OCI-LY7 (cell line): ENCODE measurements around the gene VSIG10L2. TPM values are rescaled to one million over a fixed set of nuclear protein-coding genes. Genes with fewer than 3 reads are reported as not detected.

Experiments used
- BruUV-seq: library from RNA; stranded (reverse); fragments of 400-500 nt; replicated peaks from 2 replicates; lab custom pipeline; 2021; lab: Mats Ljungman, UMichigan
- CTCF ChIA-PET: fragments of 300-600 bp; sonication (Branson Sonifier 250); formaldehyde crosslinking; loops from one replicate; lab custom pipeline; 2022; ENCODE audit warnings: antibody characterized with exemption; ENCODE audit not compliant: unreplicated experiment; lab: Charles Lee
- POLR2A ChIA-PET: fragments of 300-600 bp; sonication (Branson Sonifier 250); formaldehyde crosslinking; loops from one replicate; lab custom pipeline; 2022; ENCODE audit warnings: antibody characterized with exemption; lab: Charles Lee
- DNase-seq: peaks from one replicate; pipeline ENCODE4 v3.0.0-alpha.2; 2015; ENCODE audit warnings: low spot score
- H2AFZ ChIP-seq: fragments of 200-600 bp; sonication (generic), shearing (Covaris generic); 2 replicates; pipeline ENCODE4 v1.6.1; 2014; ENCODE audit warnings: mild to moderate bottlenecking, antibody characterized with exemption, low read length, moderate library complexity
- H3K27ac ChIP-seq: fragments of 200-600 bp; sonication (generic); 2 replicates; pipeline ENCODE4 v1.5.1; 2014; ENCODE audit warnings: mixed run types, low read depth, mild to moderate bottlenecking, moderate library complexity, low read length, inconsistent platforms; ENCODE audit not compliant: poor library complexity, severe bottlenecking
- H3K36me3 ChIP-seq: fragments of 200-600 bp; sonication (generic); 2 replicates; pipeline ENCODE4 v1.6.1; 2014; ENCODE audit warnings: mild to moderate bottlenecking, antibody characterized with exemption, low read length, moderate library complexity, mixed read lengths; ENCODE audit not compliant: insufficient read depth
- H3K4me1 ChIP-seq: fragments of 200-600 bp; sonication (generic); 2 replicates; pipeline ENCODE4 v1.5.1; 2014; ENCODE audit warnings: mild to moderate bottlenecking, low read length; ENCODE audit not compliant: insufficient read depth, poor library complexity, severe bottlenecking
- H3K4me2 ChIP-seq: fragments of 200-600 bp; sonication (generic); 2 replicates; pipeline ENCODE4 v1.6.1; 2014; ENCODE audit warnings: mild to moderate bottlenecking, low read length
- H3K4me3 ChIP-seq: fragments of 200-600 bp; sonication (generic); 2 replicates; pipeline ENCODE4 v1.5.1; 2014; ENCODE audit warnings: mild to moderate bottlenecking, low read depth, low read length; ENCODE audit not compliant: poor library complexity, severe bottlenecking
- H3K79me2 ChIP-seq: fragments of 200-600 bp; sonication (generic); 2 replicates; pipeline ENCODE4 v1.6.1; 2016; ENCODE audit warnings: low read depth, mild to moderate bottlenecking, low read length, moderate library complexity, mixed read lengths; ENCODE audit not compliant: insufficient read depth
- H3K9me2 ChIP-seq: fragments of 200-600 bp; sonication (generic); 2 replicates; pipeline ENCODE4 v1.6.1; 2016; ENCODE audit warnings: mild to moderate bottlenecking, low read length, mixed read lengths; ENCODE audit not compliant: insufficient read depth
- H3K9me3 ChIP-seq: fragments of 200-600 bp; sonication (generic); 2 replicates; pipeline ENCODE4 v1.6.1; 2014; ENCODE audit warnings: mild to moderate bottlenecking, mixed run types, low read length, mixed read lengths
- H4K20me1 ChIP-seq: fragments of 200-600 bp; sonication (generic); 2 replicates; pipeline ENCODE4 v1.6.1; 2014; ENCODE audit warnings: mild to moderate bottlenecking, antibody characterized with exemption, low read length, moderate library complexity, mixed read lengths; ENCODE audit not compliant: insufficient read depth
- EZH2phosphoT487 ChIP-seq: fragments of 200-600 bp; sonication (generic); IDR thresholded peaks from 2 replicates; pipeline ENCODE4 v1.6.1; 2018; ENCODE audit warnings: low read depth, borderline replicate concordance, mild to moderate bottlenecking, mixed run types, antibody characterized with exemption, low read length, moderate library complexity, mixed read lengths
- intact Hi-C: fragments of 100-400 bp; cut with micrococcal nuclease; formaldehyde crosslinking; loops from one replicate; pipeline ENCODE4 v1.10.0; 2022; ENCODE audit not compliant: unreplicated experiment
- total RNA-seq, 2 experiments: library from RNA; depleted of rRNA in 1 of 2; stranded (reverse); fragments of >200 nt in 1 of 2; shearing (Covaris generic) in 1 of 2; gene quantifications; 2 replicates each; pipeline ENCODE4 v1.2.3, GENCODE V29; 2014 to 2022
- TF ChIP-seq, protein P1 (sequence below): fragments of 200-600 bp; sonication (generic); conservative IDR thresholded peaks from 2 replicates; pipeline ENCODE4 v1.5.1; 2014; ENCODE audit warnings: mild to moderate bottlenecking, antibody characterized with exemption, low read length, moderate library complexity, mixed read lengths

Gene VSIG10L2
- total RNA-seq, 2 experiments from 2014 or later, result not detected

DNA sequence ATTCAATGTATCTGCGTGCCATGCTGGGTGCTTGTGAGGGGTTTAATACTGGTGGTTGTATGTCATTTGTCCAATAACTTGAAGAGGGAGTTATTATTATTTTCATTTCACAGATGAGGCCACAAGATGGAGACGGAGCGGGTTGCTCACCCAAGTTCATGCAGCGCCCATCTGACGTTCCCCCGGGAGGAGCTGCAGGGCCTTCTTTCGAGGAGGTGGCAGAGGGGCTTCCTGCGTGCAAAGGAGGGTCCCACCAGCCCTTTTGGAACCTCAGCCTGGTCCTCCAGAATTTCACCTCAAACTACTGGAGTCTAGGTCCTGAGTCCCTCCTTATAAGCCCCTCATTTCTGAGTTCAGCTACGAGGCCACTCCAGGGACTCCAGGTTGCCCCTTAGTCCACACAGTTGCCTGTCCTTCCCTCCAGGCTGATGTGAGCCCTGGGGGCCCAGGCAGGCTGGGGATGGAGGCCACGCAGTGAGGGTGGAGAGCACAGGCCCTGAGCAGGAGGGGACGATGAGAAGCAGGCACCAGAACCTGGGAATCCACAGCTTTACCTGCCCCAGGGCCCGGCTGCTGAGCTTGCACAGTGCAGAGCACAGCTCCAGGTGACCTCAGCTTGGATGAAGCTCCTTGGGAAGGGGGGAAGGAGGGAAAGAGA lies 2.9 kb upstream of the VSIG10L2 start:
- ChIA-PET POLR2A (interaction anchor here (1.1 kb wide), 1 partner anchor 246 kb away, joined by 3 read pairs; no protein-coding TSS in a partner anchor), CTCF (interaction anchor here (0.8 kb wide), 1 partner anchor 15 kb away, joined by 4 read pairs; no protein-coding TSS in a partner anchor)
- H3K27ac ChIP-seq, result no peak overlapping the region
- H4K20me1 ChIP-seq, result no peaks in the 10 kb centered on the region
- no peak for DNase-seq
- no TSS peak for BruUV-seq
- H3K4me1 ChIP-seq, result no peaks in the 10 kb centered on the region
- TF ChIP-seq, protein P1, sequence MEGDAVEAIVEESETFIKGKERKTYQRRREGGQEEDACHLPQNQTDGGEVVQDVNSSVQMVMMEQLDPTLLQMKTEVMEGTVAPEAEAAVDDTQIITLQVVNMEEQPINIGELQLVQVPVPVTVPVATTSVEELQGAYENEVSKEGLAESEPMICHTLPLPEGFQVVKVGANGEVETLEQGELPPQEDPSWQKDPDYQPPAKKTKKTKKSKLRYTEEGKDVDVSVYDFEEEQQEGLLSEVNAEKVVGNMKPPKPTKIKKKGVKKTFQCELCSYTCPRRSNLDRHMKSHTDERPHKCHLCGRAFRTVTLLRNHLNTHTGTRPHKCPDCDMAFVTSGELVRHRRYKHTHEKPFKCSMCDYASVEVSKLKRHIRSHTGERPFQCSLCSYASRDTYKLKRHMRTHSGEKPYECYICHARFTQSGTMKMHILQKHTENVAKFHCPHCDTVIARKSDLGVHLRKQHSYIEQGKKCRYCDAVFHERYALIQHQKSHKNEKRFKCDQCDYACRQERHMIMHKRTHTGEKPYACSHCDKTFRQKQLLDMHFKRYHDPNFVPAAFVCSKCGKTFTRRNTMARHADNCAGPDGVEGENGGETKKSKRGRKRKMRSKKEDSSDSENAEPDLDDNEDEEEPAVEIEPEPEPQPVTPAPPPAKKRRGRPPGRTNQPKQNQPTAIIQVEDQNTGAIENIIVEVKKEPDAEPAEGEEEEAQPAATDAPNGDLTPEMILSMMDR, result no peak
- no peak for TF ChIP-seq EZH2phosphoT487
- no peaks in the 10 kb centered on the region for H3K36me3 ChIP-seq
- no peaks in the 10 kb centered on the region for H3K79me2 ChIP-seq
- H3K9me2 ChIP-seq, result no peaks in the 10 kb centered on the region
- no peak overlapping the region for H3K4me2 ChIP-seq
- H3K4me3 ChIP-seq, result no peak overlapping the region
- H3K9me3 ChIP-seq, result no peaks in the 10 kb centered on the region
- intact Hi-C loops, result loop anchor here (1.0 kb wide), 1 partner anchor 251 kb away; no protein-coding TSS in a partner anchor
- no peak overlapping the region for H2AFZ ChIP-seq

DNA sequence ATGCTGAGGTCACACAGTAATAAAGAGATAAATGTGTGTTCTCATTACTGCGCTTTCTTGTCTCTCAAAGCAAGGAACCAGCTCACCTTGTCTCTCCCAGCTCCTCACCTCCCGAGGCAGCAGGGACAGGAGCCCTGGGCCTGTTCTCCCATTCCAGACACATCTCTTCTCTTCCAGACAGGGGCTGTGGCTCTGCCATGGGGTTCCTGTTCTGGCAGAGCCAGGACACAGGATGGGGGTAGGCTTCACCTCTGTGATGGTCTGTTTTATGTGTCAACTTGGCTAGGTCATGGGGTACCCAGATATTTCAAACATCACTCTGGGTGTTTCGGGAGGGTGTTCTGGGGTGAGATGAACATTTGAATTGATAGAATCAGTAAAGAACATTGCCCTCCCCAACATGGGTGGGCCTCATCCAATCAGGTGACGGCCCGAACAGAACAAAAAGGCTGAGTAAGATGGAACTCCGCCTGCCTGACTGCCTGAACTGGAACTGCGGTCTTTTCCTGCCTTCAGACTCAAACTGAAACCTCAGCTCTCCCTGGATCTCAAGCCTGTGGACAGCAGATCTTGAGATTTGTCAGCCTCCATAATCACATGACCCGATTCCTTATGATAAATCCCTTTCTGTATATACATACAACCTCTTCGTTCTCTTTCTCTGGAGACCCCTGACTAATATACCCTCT lies 2.0 kb upstream of the VSIG10L2 start:
- Histone ChIP-seq H3K4me1 (no peaks in the 10 kb centered on the region), H3K79me2 (no peaks in the 10 kb centered on the region), H4K20me1 (no peaks in the 10 kb centered on the region), H3K9me2 (no peaks in the 10 kb centered on the region), H3K9me3 (no peaks in the 10 kb centered on the region), H2AFZ (no peak overlapping the region), H3K36me3 (no peaks in the 10 kb centered on the region), H3K4me3 (no peak overlapping the region), H3K4me2 (no peak overlapping the region), H3K27ac (no peak overlapping the region)
- intact Hi-C loops, result no loop called here
- ChIA-PET POLR2A (interaction anchor here (0.6 to 1.1 kb wide), 2 partner anchors 15 to 246 kb away, joined by 3 to 4 read pairs; no protein-coding TSS in a partner anchor), CTCF (interaction anchor here (0.8 kb wide), 1 partner anchor 16 kb away, joined by 4 read pairs; no protein-coding TSS in a partner anchor)
- BruUV-seq, result no TSS peak
- no peak for DNase-seq
- TF ChIP-seq, protein P1, result no peak
- no peak for TF ChIP-seq EZH2phosphoT487
